HEK293T (cell line): ENCODE data around the gene TBX3.

Experiments used
- CTBP1 ChIP-seq: fragments of 450-650 bp; IDR thresholded peaks from 2 replicates; pipeline ENCODE4 v1.6.1; 2016; ENCODE audit warnings: borderline replicate concordance
- FOXM1 ChIP-seq: fragments of 450-650 bp; IDR thresholded peaks from 2 replicates; pipeline ENCODE4 v1.6.1; 2017; ENCODE audit warnings: mild to moderate bottlenecking, borderline replicate concordance
- PKNOX1 ChIP-seq: fragments of 450-650 bp; IDR thresholded peaks from 2 replicates; pipeline ENCODE4 v1.6.1; 2016
- SP1 ChIP-seq: fragments of 450-650 bp; IDR thresholded peaks from 2 replicates; pipeline ENCODE4 v1.6.1; 2017
- SUZ12 ChIP-seq: fragments of 450-650 bp; IDR thresholded peaks from 2 replicates; pipeline ENCODE4 v1.6.1; 2016; ENCODE audit warnings: mild to moderate bottlenecking

GRCh38 chr12:114671443-114672411 is 12.2 kb downstream of the TBX3 start:
- TF ChIP-seq SUZ12: no peak
- TF ChIP-seq FOXM1: no peak
- TF ChIP-seq PKNOX1: no peak
- no peak for TF ChIP-seq SP1
- TF ChIP-seq CTBP1: no peak
